ENCODE data around the gene RTN4.
"Not testable (repeated sequence)": the region's sequence is repeated elsewhere in the genome, so short reads cannot be mapped to it uniquely, and the experiment has no call there.

Gene RTN4

GRCh38 chr2:55062754-55063153 lies 12.5 kb upstream of the RTN4 start:
- DNase-seq (ENCODE audit: low spot score) = no peak

GRCh38 chr2:55061523-55062344 lies 11.5 kb upstream of the RTN4 start:
- TF ChIP-seq CTCF (IDR thresholded peaks at IDR 0.05; ENCODE audit: extremely low read depth, missing control alignments) = no peak
- DNase-seq (ENCODE audit: low spot score) = no peak

More at GRCh38 chr2:55062754-55063153, 12.5 kb upstream of the RTN4 start:
- no peak for TF ChIP-seq CTCF (IDR thresholded peaks at IDR 0.05; ENCODE audit: extremely low read depth, missing control alignments)

GRCh38 chr2:55059793-55060192 lies 9.5 kb upstream of the RTN4 start:
- no peak for DNase-seq (ENCODE audit: low spot score)
- TF ChIP-seq CTCF (IDR thresholded peaks at IDR 0.05; ENCODE audit: extremely low read depth, missing control alignments) = no peak

- DNase-seq (ENCODE audit: low spot score) = no peak
- no peak for TF ChIP-seq CTCF (IDR thresholded peaks at IDR 0.05; ENCODE audit: extremely low read depth, missing control alignments)
Measured at GRCh38 chr2:55057474-55057873, 7.2 kb upstream of the RTN4 start.

- TF ChIP-seq CTCF (IDR thresholded peaks at IDR 0.05; ENCODE audit: extremely low read depth, missing control alignments) = no peak
- DNase-seq (ENCODE audit: low spot score) = no peak
Measured at GRCh38 chr2:55056024-55056521, 5.8 kb upstream of the RTN4 start.

GRCh38 chr2:55054106-55054875 lies 4.0 kb upstream of the RTN4 start:
- TF ChIP-seq CTCF (IDR thresholded peaks at IDR 0.05; ENCODE audit: extremely low read depth, missing control alignments) = no peak
- DNase-seq (ENCODE audit: low spot score) = peak; percentile 39

- not testable (repeated sequence) for DNase-seq (ENCODE audit: low spot score)
Measured at GRCh38 chr2:55053225-55053624, 3.0 kb upstream of the RTN4 start.

Data from GM20000 (cell line).